SK-N-SH (cell line): ENCODE measurements around the gene FJX1.

ENCODE experiments used
- CTCF ChIP-seq: fragments of 200-600 bp; sonication (generic); IDR thresholded peaks from 2 replicates; pipeline ENCODE4 v1.6.1; 2017; ENCODE audit warnings: antibody characterized with exemption, mild to moderate bottlenecking, moderate library complexity
- EP300 ChIP-seq, 2 experiments: IDR thresholded peaks; 2 replicates each; pipeline versions ENCODE4 v1.4.0 to v1.6.1; 2012; ENCODE audit warnings: borderline replicate concordance in 1 of 2, low read depth in 1 of 2, low read length in 1 of 2
- IRF3 ChIP-seq: fragments of 150-350 bp; IDR thresholded peaks from 2 replicates; pipeline ENCODE4 v1.6.1; 2016; ENCODE audit warnings: mild to moderate bottlenecking, low read depth, low read length
- NFIC ChIP-seq: IDR thresholded peaks from 2 replicates; pipeline ENCODE4 v1.4.0; 2012; ENCODE audit warnings: borderline replicate concordance
- SIN3A ChIP-seq: IDR thresholded peaks from 2 replicates; pipeline ENCODE4 v1.6.1; 2012; ENCODE audit warnings: low read depth, mild to moderate bottlenecking, low read length, moderate library complexity, borderline replicate concordance
- SMC3 ChIP-seq: IDR thresholded peaks from 2 replicates; pipeline ENCODE4 v1.6.1; 2012; ENCODE audit warnings: low read depth, low read length, improper control_type of control experiment
- USF2 ChIP-seq: fragments of 150-350 bp; IDR thresholded peaks from 2 replicates; pipeline ENCODE4 v1.6.1; 2017; ENCODE audit warnings: antibody characterized with exemption, low read length, low read depth, borderline replicate concordance

- TF ChIP-seq SIN3A (no peak), SMC3 (no peak), NFIC (no peak), USF2 (no peak), CTCF (no peak), EP300 (IDR thresholded peaks at IDR 0.05; ENCODE audit: borderline replicate concordance in 1 of 2, low read depth in 1 of 2, low read length in 1 of 2) (no peak), IRF3 (no peak)
Observed at GRCh38 chr11:35606206-35606605, 12.1 kb upstream of the FJX1 start.
